GM12875 (cell line): ENCODE results near the gene XKR8.

Source experiments
- H3K4me3 ChIP-seq: one replicate; pipeline ENCODE4 v1.5.1; 2011; ENCODE audit warnings: low read depth, low read length, control low read depth
- TF ChIP-seq, protein P1 (sequence below): IDR thresholded peaks from 2 replicates; pipeline ENCODE4 v1.5.1; 2011; ENCODE audit warnings: low read depth, mild to moderate bottlenecking, control low read depth, inconsistent platforms, low read length, moderate library complexity, borderline replicate concordance; ENCODE audit not compliant: insufficient read depth

The XKR8 gene

DNA sequence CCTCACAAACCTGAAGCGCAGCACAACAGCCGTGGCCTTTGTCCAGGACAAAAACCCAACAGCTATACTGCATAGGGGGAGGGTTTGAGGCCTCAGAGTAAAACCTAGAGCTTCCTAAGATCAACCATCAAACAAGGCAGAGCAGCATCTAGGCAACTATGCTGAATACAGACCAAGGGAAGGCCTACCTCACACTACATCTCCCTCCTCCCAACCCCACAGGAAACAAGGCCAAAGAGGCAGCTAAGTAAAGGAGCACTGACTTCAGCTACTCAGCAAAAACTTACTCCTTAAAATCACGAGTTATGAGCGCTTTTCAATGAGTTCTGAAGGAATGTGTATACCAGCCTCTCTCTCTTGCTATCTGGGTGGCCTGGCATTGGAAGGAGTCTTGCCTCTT lies 12.4 kb downstream of the XKR8 start:
- H3K4me3 ChIP-seq: no peak overlapping the region
- TF ChIP-seq, protein P1, sequence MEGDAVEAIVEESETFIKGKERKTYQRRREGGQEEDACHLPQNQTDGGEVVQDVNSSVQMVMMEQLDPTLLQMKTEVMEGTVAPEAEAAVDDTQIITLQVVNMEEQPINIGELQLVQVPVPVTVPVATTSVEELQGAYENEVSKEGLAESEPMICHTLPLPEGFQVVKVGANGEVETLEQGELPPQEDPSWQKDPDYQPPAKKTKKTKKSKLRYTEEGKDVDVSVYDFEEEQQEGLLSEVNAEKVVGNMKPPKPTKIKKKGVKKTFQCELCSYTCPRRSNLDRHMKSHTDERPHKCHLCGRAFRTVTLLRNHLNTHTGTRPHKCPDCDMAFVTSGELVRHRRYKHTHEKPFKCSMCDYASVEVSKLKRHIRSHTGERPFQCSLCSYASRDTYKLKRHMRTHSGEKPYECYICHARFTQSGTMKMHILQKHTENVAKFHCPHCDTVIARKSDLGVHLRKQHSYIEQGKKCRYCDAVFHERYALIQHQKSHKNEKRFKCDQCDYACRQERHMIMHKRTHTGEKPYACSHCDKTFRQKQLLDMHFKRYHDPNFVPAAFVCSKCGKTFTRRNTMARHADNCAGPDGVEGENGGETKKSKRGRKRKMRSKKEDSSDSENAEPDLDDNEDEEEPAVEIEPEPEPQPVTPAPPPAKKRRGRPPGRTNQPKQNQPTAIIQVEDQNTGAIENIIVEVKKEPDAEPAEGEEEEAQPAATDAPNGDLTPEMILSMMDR: no peak

DNA sequence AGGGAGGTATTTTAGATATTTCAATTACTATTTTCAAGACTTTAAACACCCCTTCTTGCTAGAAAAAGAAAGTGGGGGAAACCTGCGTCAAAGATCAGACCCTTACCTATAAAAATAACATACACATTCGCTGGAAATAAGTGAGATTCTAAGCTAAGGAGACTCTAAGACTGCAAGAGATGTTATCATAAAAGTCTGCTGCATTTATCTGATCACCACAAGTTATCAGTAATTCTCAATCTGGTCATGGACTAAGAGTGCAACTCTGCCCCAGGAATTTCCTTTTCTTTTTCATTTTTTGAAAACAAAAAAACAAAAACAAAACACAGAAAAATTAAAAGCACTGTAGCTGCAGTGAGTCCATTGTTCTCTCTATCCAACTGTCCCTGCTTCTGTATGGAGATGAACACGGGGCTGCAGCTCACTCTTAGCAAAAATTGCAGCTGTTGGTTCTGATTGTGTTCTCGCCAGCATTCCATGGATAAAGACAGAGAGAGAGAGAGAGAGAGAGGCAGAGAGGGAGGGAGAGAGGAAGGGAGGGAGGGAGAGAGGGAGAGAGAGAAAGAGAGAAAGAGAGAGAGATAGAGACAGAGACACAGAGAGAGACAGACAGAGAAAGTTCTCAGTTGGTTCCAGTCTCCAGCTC lies 14.1 kb downstream of the XKR8 start:
- no peak overlapping the region for H3K4me3 ChIP-seq
- TF ChIP-seq, protein P1: no peak

DNA sequence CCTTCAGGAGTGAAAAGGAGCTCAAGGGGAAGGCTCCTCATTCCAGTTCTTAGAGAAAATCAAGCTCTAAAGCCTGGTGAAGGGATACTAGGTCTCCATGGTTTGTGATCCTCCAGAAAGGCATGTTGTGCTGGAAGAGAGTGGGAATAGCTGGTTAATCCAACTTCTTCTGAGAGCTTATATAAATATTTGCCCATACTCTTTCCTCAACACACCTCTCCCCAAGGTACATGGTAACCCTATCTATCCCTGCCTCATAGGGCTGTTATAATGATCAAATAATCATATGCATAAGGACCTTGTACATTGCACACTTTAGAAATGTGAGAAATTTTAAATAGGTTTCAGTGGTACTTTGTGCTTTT lies 14.6 kb downstream of the XKR8 start:
- TF ChIP-seq, protein P1: no peak
- no peak overlapping the region for H3K4me3 ChIP-seq

DNA sequence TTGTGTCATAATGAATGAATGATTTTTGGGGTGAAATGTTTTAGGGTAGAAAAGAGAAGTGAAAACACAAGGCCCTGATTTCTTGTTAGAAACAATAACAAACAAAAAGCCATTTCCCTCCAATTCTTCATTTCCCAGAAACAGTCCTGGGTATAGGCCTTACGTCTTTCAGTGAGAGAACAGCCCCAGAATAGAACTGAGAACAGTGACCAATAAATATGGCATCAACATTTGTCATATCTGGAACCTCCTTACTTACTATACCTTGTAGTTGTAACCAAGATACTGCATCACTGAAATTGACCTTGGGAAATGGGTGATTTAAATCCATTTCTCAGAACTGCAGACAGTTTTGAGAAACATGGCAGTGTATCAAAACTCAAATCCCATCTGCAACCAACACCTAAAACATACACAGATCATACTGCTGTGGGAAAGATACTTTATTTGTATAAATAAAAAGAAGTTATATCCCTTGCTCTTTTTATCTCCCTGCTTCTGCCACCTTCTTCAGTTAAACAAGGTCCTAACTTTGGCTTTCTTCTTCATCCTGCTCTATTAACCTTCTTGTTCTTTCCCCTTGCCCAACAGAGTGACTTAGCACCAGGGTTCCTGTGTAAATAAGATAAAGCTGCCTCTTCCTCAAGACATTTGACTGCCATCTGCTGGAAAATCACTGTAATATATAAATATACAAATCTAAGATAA lies 19.5 kb downstream of the XKR8 start:
- TF ChIP-seq, protein P1: 0 out of 2 replicates have a peak, but pooled peaks have one; percentile 8
- H3K4me3 ChIP-seq: no peak overlapping the region

DNA sequence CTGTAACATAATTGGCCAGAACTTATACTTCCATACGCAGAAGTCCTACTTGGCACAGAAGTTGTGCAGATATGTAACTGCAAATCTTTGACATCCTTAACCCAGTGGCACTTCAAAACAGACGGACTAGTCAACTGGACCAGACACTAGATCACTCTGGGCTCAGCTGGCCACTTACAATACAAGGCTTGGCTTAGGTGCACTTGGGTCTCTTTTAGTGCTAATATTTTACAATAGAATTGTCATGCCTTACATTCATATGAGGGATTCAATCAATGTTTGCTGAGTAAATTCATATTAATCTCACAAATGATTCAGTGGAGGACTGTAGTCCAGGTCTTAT lies 20.1 kb downstream of the XKR8 start:
- H3K4me3 ChIP-seq: no peak overlapping the region
- TF ChIP-seq, protein P1: no peak

DNA sequence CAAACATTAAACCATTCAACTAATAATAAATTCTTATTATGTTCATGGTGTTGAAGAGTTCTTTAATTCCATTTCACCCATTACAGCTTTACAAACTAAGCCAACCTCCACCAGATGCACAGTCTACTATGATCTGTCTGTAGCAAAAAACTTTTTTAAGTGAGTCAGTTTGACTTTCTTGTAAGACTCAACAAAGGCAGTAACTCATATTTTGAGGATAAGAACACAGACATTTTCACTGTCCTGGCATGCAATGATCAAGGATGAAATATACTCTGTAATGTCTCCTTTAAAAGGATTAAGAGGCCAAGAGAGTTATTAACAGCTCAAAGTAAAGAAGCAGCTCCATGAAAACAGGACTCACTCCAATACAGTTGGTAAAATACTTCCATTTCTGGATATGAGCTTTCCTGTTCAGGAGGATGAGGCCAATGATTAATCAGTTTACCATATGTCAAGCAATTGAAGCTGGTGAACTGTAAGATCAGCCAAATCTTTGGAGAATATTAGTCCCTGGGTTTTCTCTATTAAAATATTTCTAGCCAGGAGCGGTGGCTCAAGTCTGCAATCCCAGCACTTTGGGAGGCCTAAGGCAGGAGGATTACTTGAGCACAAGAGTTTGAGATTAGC lies 20.6 kb downstream of the XKR8 start:
- TF ChIP-seq, protein P1: no peak
- H3K4me3 ChIP-seq: no peak overlapping the region

DNA sequence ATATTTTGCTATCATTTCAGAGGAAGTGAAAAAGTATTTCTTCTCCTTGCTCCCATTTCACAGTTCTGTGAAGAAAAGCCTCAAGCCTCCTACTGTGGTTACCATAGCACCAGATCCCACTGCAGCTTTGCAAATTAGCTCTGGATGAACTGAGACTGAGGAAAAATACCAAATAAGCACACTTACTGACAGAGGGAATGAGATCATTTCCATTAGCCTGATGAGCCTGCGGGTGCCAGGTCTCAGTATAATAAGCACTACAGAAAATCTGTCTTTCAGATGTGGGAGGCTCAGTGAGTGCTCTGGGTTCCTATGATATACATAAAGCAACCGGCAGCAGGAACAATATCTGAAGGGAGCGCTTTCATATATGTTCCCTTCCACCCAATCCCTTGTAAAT lies 21.4 kb downstream of the XKR8 start:
- TF ChIP-seq, protein P1: no peak
- H3K4me3 ChIP-seq: no peak overlapping the region
